ENCODE results near the gene KNTC1.
"Not testable (repeated sequence)": the region's sequence is repeated elsewhere in the genome, so short reads cannot be mapped to it uniquely, and the experiment has no call there.

DNA sequence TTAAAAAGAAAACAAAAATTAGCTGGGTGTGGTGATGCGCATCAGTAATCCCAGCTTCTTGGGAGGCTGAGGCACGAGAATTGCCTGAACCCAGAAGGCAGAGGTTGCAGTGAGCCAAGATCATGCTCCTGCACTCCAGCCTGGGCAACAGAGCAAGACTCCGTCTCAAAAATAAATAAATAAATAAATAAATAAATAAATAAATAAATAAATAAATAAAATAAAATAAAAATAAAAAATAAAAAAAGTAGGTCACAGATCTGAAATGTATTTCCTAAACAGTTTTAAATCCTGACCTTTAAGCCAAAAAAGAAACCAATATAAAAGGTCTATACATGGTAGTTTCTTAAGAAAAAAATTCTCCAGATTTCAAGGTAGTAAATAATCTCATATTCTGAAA lies 14.0 kb upstream of the KNTC1 start:
- not testable (repeated sequence) for TF ChIP-seq CTCF, POLR2A (IDR thresholded peaks at IDR 0.05)
